SK-N-SH (cell line): ENCODE results near the gene S100A10. TPM values are rescaled to one million over a fixed set of nuclear protein-coding genes. Genes with fewer than 3 reads are reported as not detected.

Experiments
- CTCF ChIA-PET: fragments of 300-600, 350-600 bp; formaldehyde crosslinking; extraction: SDS; loops from one replicate; lab custom pipeline; 2021; lab: Yijun Ruan, JAX
- POLR2A ChIA-PET: fragments of 350-600 bp; sonication (Branson Sonifier 250); formaldehyde crosslinking; extraction: SDS; loops from one replicate; lab custom pipeline; 2020; ENCODE audit warnings: antibody characterized with exemption, inconsistent platforms; lab: Yijun Ruan, JAX
- DNase-seq: peaks from one replicate; pipeline ENCODE4 v3.0.0; 2012
- H2AFZ ChIP-seq: fragments of 200-600 bp; sonication (generic); 2 replicates; pipeline ENCODE4 v1.8.1; 2016; ENCODE audit warnings: antibody characterized with exemption, mild to moderate bottlenecking, low read depth
- H3F3A ChIP-seq: fragments of 200-600 bp; sonication (generic); replicated peaks from 2 replicates; pipeline ENCODE3; 2016; ENCODE audit warnings: antibody characterized with exemption, mild to moderate bottlenecking; ENCODE audit not compliant: insufficient read depth
- H3K27ac ChIP-seq, 2 experiments: fragments of 200-500 bp in 1 of 2; fragments of 200-600 bp in 1 of 2; sonication (Bioruptor generic) in 1 of 2; sonication (generic), shearing (Covaris generic) in 1 of 2; 2 replicates each; pipeline versions ENCODE4 v1.5.1 to v1.6.1; 2014 to 2016; ENCODE audit warnings: low read depth in 2 of 2, inconsistent platforms in 1 of 2, low read length in 1 of 2, mild to moderate bottlenecking in 1 of 2, mixed read lengths in 1 of 2
- H3K27me3 ChIP-seq: fragments of 200-600 bp; sonication (generic), shearing (Covaris generic); 2 replicates; pipeline ENCODE4 v1.6.1; 2016; ENCODE audit warnings: mixed run types; ENCODE audit not compliant: insufficient read depth
- H3K36me3 ChIP-seq, 2 experiments: fragments of 200-500 bp in 1 of 2; fragments of 200-600 bp in 1 of 2; sonication (Bioruptor generic) in 1 of 2; sonication (generic) in 1 of 2; replicated peaks in 1 of 2; 2 replicates each; pipeline versions ENCODE3 to v1.5.1; 2014 to 2016; ENCODE audit warnings: low read length in 1 of 2, mild to moderate bottlenecking in 1 of 2; ENCODE audit not compliant: insufficient read depth in 2 of 2, control insufficient read depth in 1 of 2
- H3K4me1 ChIP-seq, 2 experiments: fragments of 200-500 bp in 1 of 2; fragments of 200-600 bp in 1 of 2; sonication (Bioruptor generic) in 1 of 2; sonication (generic), shearing (Covaris generic) in 1 of 2; 2 replicates each; pipeline versions ENCODE4 v1.5.1 to v1.6.1; 2014 to 2016; ENCODE audit warnings: low read depth in 1 of 2, low read length in 1 of 2, mixed run types in 1 of 2; ENCODE audit not compliant: insufficient read depth in 2 of 2, control insufficient read depth in 1 of 2
- H3K4me2 ChIP-seq: fragments of 200-600 bp; sonication (generic), shearing (Covaris generic); 2 replicates; pipeline ENCODE4 v1.6.1; 2017; ENCODE audit warnings: mixed run types
- H3K4me3 ChIP-seq, 2 experiments: fragments of 200-500 bp in 1 of 2; fragments of 200-600 bp in 1 of 2; sonication (Bioruptor generic) in 1 of 2; sonication (generic), shearing (Covaris generic) in 1 of 2; 2 replicates each; pipeline versions ENCODE4 v1.5.1 to v1.8.1; 2014 to 2016; ENCODE audit warnings: low read depth in 2 of 2, inconsistent platforms in 1 of 2, low read length in 1 of 2, mild to moderate bottlenecking in 1 of 2, mixed read lengths in 1 of 2, moderate library complexity in 1 of 2
- H3K79me2 ChIP-seq: fragments of 200-600 bp; sonication (generic); 2 replicates; pipeline ENCODE4 v1.8.1; 2017; ENCODE audit warnings: mild to moderate bottlenecking; ENCODE audit not compliant: insufficient read depth
- H3K9ac ChIP-seq: fragments of 200-600 bp; sonication (generic); 2 replicates; pipeline ENCODE4 v1.6.1; 2017; ENCODE audit warnings: mixed run types
- H3K9me2 ChIP-seq: fragments of 200-600 bp; sonication (generic); 2 replicates; pipeline ENCODE4 v1.6.1; 2017; ENCODE audit warnings: mixed run types
- H3K9me3 ChIP-seq: fragments of 200-600 bp; sonication (generic); 2 replicates; pipeline ENCODE4 v1.6.1; 2017; ENCODE audit warnings: mixed run types, mild to moderate bottlenecking, moderate library complexity
- H4K20me1 ChIP-seq: fragments of 200-600 bp; sonication (generic); 2 replicates; pipeline ENCODE4 v1.6.1; 2017; ENCODE audit warnings: mild to moderate bottlenecking, mixed run types; ENCODE audit not compliant: insufficient read depth
- ELF1 ChIP-seq: IDR thresholded peaks from 2 replicates; pipeline ENCODE4 v1.4.0; 2012
- EZH2phosphoT487 ChIP-seq: fragments of 200-600 bp; sonication (generic); IDR thresholded peaks from 2 replicates; pipeline ENCODE4 v1.6.1; 2017; ENCODE audit warnings: low read depth, mixed run types, mild to moderate bottlenecking, antibody characterized with exemption, moderate library complexity, borderline replicate concordance
- FOSL2 ChIP-seq: IDR thresholded peaks from 2 replicates; pipeline ENCODE4 v1.4.0; 2012; ENCODE audit warnings: low read depth, mild to moderate bottlenecking, moderate library complexity, borderline replicate concordance
- FOXJ3 ChIP-seq: sonication (generic); formaldehyde crosslinking; IDR thresholded peaks from 2 replicates; pipeline ENCODE4 v1.5.1; 2020; ENCODE audit warnings: mild to moderate bottlenecking, missing genetic modification reagents
- GATA2 ChIP-seq: sonication (generic); formaldehyde crosslinking; IDR thresholded peaks from 2 replicates; pipeline ENCODE4 v1.5.0; 2020; ENCODE audit warnings: mild to moderate bottlenecking, missing genetic modification reagents
- IRF3 ChIP-seq: fragments of 150-350 bp; IDR thresholded peaks from 2 replicates; pipeline ENCODE4 v1.6.1; 2016; ENCODE audit warnings: mild to moderate bottlenecking, low read depth, low read length
- MAX ChIP-seq: IDR thresholded peaks from 2 replicates; pipeline ENCODE4 v1.4.0; 2012; ENCODE audit warnings: low read depth
- PBX3 ChIP-seq: IDR thresholded peaks from 2 replicates; pipeline ENCODE4; 2012
- POLR2AphosphoS5 ChIP-seq: IDR thresholded peaks from 2 replicates; pipeline ENCODE4 v1.6.1; 2012; ENCODE audit warnings: low read depth, low read length
- RCOR1 ChIP-seq: fragments of 150-350 bp; IDR thresholded peaks from 2 replicates; pipeline ENCODE4 v1.6.1; 2017; ENCODE audit warnings: antibody characterized with exemption, low read length
- RFX5 ChIP-seq: IDR thresholded peaks from 2 replicates; pipeline ENCODE4 v1.6.1; 2012; ENCODE audit warnings: mild to moderate bottlenecking, improper control_type of control experiment, low read length
- TCF12 ChIP-seq: IDR thresholded peaks from 2 replicates; pipeline ENCODE4 v1.4.0; 2012
- TEAD4 ChIP-seq: IDR thresholded peaks from 2 replicates; pipeline ENCODE4 v1.4.0; 2012; ENCODE audit warnings: mild to moderate bottlenecking, borderline replicate concordance; ENCODE audit not compliant: insufficient read depth
- USF1 ChIP-seq: IDR thresholded peaks from 2 replicates; pipeline ENCODE4 v1.4.0; 2012; ENCODE audit warnings: low read depth, borderline replicate concordance
- YY1 ChIP-seq: IDR thresholded peaks from 2 replicates; pipeline ENCODE4 v1.4.0; 2012; ENCODE audit warnings: low read depth, mild to moderate bottlenecking
- WGBS: methylation state at CpG from one replicate; pipeline ENCODE4 v1.1.6; 2017; ENCODE audit warnings: low lambda C conversion rate; 5-methylcytosine and 5-hydroxymethylcytosine counted together
- polyA plus RNA-seq, 3 experiments: library from polyadenylated mRNA; depleted of rRNA; stranded (reverse); fragments of >200 nt; gene quantifications; 2 replicates each; pipeline ENCODE4 v1.2.3, GENCODE V29; 2012
- TF ChIP-seq, protein P1 (sequence below): fragments of 150-350 bp; IDR thresholded peaks from 2 replicates; pipeline ENCODE4 v1.6.1; 2017; ENCODE audit warnings: antibody characterized with exemption, low read length, low read depth, borderline replicate concordance

S100A10 gene
- polyA plus RNA-seq, 1 of the 3 experiments (the other 2 are of a cell fraction), result 161 TPM

GRCh38 chr1:152022474-152022873, 28.8 kb upstream of the S100A10 start (continued):
- TF ChIP-seq PBX3 (no peak), POLR2AphosphoS5 (no peak), YY1 (no peak)

GRCh38 chr1:152021569-152021968, 27.9 kb upstream of the S100A10 start:
- CTCF ChIA-PET, result interaction anchor here (1.7 kb wide), 1 partner anchor 13 kb away, joined by 6 read pairs; no protein-coding TSS in a partner anchor
- no peaks in the 10 kb centered on the region for H3K4me1 ChIP-seq
- H3K4me3 ChIP-seq, result no peak overlapping the region
- H3K36me3 ChIP-seq, result no peaks in the 10 kb centered on the region
- no peak overlapping the region for H2AFZ ChIP-seq
- no peak overlapping the region for H3K9ac ChIP-seq
- H4K20me1 ChIP-seq, result no peaks in the 10 kb centered on the region
- TF ChIP-seq RCOR1, result no peak
- no peak for TF ChIP-seq GATA2 (CRISPR knock-in tag)
- TF ChIP-seq FOSL2, result no peak
- TF ChIP-seq FOXJ3 (CRISPR knock-in tag), result no peak
- no peak for TF ChIP-seq TCF12
- TF ChIP-seq, protein P1, sequence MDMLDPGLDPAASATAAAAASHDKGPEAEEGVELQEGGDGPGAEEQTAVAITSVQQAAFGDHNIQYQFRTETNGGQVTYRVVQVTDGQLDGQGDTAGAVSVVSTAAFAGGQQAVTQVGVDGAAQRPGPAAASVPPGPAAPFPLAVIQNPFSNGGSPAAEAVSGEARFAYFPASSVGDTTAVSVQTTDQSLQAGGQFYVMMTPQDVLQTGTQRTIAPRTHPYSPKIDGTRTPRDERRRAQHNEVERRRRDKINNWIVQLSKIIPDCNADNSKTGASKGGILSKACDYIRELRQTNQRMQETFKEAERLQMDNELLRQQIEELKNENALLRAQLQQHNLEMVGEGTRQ, result no peak
- no peak for TF ChIP-seq TEAD4
- TF ChIP-seq USF1, result no peak
- TF ChIP-seq MAX, result no peak
- TF ChIP-seq YY1, result no peak
- TF ChIP-seq PBX3, result no peak
- TF ChIP-seq ELF1, result no peak
- TF ChIP-seq EZH2phosphoT487, result no peak
- TF ChIP-seq RFX5, result no peak
- no peak for TF ChIP-seq IRF3
- no peak for TF ChIP-seq POLR2AphosphoS5
- TF ChIP-seq, all 33 proteins: peak for 0
- POLR2A ChIA-PET, result no interaction called here
- no peaks in the 10 kb centered on the region for H3K9me3 ChIP-seq
- WGBS, result 28% methylated on average over 7 of the region's 7 CpGs
- H3K4me2 ChIP-seq, result no peak overlapping the region
- no peaks in the 10 kb centered on the region for H3K9me2 ChIP-seq
- H3K79me2 ChIP-seq, result no peaks in the 10 kb centered on the region
- H3K27ac ChIP-seq, result no peak overlapping the region
- peaks cover under 1% of the 10 kb centered on the region for H3F3A ChIP-seq
- no peak for DNase-seq
- peaks cover 62% of the 10 kb centered on the region; the same call in 1 of the 2 replicates for H3K27me3 ChIP-seq
